Measurements from ENCODE around the gene IFIT3. TPM values are rescaled to one million over a fixed set of nuclear protein-coding genes. Genes with fewer than 3 reads are reported as not detected.

The IFIT3 gene
- total RNA-seq, 2 donors from 2014 or later: 2.3 to 3.9 TPM

DNA sequence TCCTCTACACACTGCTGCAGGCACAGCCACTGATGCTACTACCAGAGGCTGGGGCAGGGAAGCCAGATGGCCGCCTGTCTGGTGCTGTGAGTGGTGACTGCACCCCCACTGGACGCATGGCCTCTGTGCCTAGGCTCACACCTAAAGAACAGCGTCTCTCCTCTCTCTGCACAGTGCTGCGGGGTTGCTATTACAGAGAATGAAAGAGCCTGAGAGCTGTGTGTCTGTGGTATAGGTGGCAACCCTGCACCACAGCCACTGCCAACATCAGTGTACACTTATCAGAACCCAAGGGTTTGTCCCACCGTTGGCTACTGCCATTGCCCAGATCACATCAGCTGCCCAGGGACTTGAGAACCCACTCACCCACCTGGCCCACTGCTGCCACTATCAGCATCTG lies 30.0 kb upstream of the IFIT3 start:
- DNase-seq (no peak), ATAC-seq (no peak)
- WGBS, 2 donors: 78 to 95% methylated on average over 1 to 5 of the region's 5 CpGs
- H3K9me3 ChIP-seq: no peaks in the 10 kb centered on the region
- intact Hi-C loops (cut with DNase I): no loop called here
- no peak overlapping the region for H3K4me3 ChIP-seq
- TF ChIP-seq, protein P1, sequence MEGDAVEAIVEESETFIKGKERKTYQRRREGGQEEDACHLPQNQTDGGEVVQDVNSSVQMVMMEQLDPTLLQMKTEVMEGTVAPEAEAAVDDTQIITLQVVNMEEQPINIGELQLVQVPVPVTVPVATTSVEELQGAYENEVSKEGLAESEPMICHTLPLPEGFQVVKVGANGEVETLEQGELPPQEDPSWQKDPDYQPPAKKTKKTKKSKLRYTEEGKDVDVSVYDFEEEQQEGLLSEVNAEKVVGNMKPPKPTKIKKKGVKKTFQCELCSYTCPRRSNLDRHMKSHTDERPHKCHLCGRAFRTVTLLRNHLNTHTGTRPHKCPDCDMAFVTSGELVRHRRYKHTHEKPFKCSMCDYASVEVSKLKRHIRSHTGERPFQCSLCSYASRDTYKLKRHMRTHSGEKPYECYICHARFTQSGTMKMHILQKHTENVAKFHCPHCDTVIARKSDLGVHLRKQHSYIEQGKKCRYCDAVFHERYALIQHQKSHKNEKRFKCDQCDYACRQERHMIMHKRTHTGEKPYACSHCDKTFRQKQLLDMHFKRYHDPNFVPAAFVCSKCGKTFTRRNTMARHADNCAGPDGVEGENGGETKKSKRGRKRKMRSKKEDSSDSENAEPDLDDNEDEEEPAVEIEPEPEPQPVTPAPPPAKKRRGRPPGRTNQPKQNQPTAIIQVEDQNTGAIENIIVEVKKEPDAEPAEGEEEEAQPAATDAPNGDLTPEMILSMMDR (IDR thresholded peaks at IDR 0.05): no peak
- TF ChIP-seq POLR2A (IDR thresholded peaks at IDR 0.05): no peak
- peaks cover 14% of the 10 kb centered on the region for H3K4me1 ChIP-seq
- H3K27ac ChIP-seq: no peak overlapping the region
- H3K27me3 ChIP-seq: no peaks in the 10 kb centered on the region
- H3K36me3 ChIP-seq (replicated peaks in 1 of 2; ENCODE audit: insufficient read depth in 1 of 2, low read depth in 2 of 2): no peaks in the 10 kb centered on the region

DNA sequence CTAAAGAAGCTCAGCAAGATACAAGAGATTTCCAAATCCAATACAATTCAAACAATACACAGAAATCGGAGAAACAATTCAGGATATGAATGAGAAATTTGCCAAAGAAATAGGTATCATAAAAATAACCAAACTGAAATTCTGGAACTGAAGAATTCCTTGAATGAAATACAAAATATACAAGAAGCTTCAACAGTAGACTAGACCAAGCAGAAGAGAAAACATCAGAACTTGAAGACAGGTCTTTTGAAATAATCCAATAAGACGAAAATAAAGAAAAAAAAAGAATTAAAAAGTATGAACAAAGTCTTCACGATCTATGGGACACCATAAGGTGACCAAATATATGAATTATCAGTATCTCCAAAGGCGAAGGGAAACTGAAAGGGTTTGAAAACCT lies 28.8 kb upstream of the IFIT3 start:
- DNase-seq (no peak), ATAC-seq (no peak)
- TF ChIP-seq POLR2A (IDR thresholded peaks at IDR 0.05): no peak
- H3K4me1 ChIP-seq: peaks cover 24% of the 10 kb centered on the region
- no peaks in the 10 kb centered on the region for H3K36me3 ChIP-seq (replicated peaks in 1 of 2; ENCODE audit: insufficient read depth in 1 of 2, low read depth in 2 of 2)
- no peak overlapping the region for H3K4me3 ChIP-seq
- H3K27ac ChIP-seq: no peak overlapping the region
- intact Hi-C loops (cut with DNase I): no loop called here
- 77 to 81% methylated on average over 4 of the region's 4 CpGs for WGBS, 2 donors
- no peaks in the 10 kb centered on the region for H3K27me3 ChIP-seq
- H3K9me3 ChIP-seq: no peaks in the 10 kb centered on the region

DNA sequence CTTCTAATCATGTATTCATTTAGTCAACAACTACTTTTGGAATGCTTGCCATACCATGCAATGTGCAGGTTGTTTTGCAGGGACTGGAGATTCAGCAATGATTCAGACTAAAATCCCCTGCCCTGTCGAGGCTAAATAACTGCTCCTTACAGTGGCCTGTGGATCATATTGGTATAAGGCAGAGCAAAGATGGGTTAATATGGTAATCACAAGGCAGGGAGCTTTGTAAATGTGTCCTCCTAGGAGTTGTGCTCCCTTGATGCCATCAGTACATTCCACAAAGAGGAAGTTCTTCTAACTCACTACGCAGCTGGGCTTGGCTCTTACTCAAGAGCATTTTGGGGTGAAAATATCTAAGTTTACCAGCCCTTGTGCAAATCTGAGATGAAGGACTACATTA lies 26.6 kb upstream of the IFIT3 start:
- Histone ChIP-seq H3K27ac (peak overlapping the region; percentile 56 to 90 (median 80)), H3K4me3 (no peak overlapping the region), H3K27me3 (no peaks in the 10 kb centered on the region), H3K9me3 (no peaks in the 10 kb centered on the region), H3K4me1 (peaks cover 26% of the 10 kb centered on the region), H3K36me3 (replicated peaks in 1 of 2; ENCODE audit: insufficient read depth in 1 of 2, low read depth in 2 of 2) (no peaks in the 10 kb centered on the region)
- intact Hi-C loops (cut with DNase I): no loop called here
- WGBS, 2 donors: 13 to 19% methylated on average over 2 of the region's 2 CpGs
- ATAC-seq (peak; percentile 59), DNase-seq (peak in 1 of 4 donors; percentile 52)
- TF ChIP-seq, protein P1 (IDR thresholded peaks at IDR 0.05): no peak
- no peak for TF ChIP-seq POLR2A (IDR thresholded peaks at IDR 0.05)

DNA sequence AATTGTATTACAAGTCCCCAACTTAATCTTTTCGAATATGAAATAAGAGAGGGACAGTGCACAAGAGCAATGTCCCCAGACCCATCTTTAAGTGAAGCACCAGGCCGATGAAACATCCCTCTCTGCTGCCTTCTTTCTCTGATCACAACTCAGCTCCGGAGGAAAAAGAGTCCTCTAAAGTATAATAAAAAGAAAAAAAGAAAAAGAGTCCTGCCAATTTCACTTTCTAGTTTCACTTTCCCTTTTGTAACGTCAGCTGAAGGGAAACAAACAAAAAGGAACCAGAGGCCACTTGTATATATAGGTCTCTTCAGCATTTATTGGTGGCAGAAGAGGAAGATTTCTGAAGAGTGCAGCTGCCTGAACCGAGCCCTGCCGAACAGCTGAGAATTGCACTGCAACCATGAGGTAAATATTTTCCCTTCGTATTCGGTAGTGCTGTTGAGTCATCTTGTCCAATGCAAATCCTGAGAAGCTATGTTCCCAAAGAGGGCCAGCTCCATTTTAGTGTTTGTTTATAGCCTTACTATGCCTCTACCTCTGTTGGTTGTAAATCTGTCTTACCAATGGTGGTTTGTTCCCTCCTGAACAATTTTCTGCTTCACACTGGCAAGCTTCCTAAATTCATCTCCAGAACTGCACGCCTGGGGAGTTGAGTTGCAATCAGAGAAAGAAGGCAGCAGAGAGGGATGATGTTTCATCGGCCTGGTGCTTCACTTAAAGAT lies 25.9 kb upstream of the IFIT3 start, which contains the start of gene IFIT2:
Gene IFIT2, plus strand, starts transcription at position 326 of the 725 bp plus-strand sequence. Its CDS starts 78 bp downstream, at position 404.
- Histone ChIP-seq H3K36me3 (replicated peaks in 1 of 2; ENCODE audit: insufficient read depth in 1 of 2, low read depth in 2 of 2) (no peaks in the 10 kb centered on the region), H3K4me1 (peaks cover 26% of the 10 kb centered on the region), H3K4me3 (peak within 1 kb of the TSS in 1 of 2 donors; percentile 17), H3K27ac (peak within 1 kb of the TSS; percentile 76 to 90 (median 80)), H3K27me3 (no peaks in the 10 kb centered on the region), H3K9me3 (no peaks in the 10 kb centered on the region)
- DNase-seq (peak; percentile 30 to 58 (median 50)), ATAC-seq (peak; percentile 79)
- intact Hi-C loops (cut with DNase I): no loop called here
- TF ChIP-seq POLR2A (IDR thresholded peaks at IDR 0.05): peak in 2 of 3 donors; percentile 60 to 65
- TF ChIP-seq, protein P1 (IDR thresholded peaks at IDR 0.05): no peak
- 1% methylated on average over 10 of the region's 10 CpGs for WGBS, 2 donors

DNA sequence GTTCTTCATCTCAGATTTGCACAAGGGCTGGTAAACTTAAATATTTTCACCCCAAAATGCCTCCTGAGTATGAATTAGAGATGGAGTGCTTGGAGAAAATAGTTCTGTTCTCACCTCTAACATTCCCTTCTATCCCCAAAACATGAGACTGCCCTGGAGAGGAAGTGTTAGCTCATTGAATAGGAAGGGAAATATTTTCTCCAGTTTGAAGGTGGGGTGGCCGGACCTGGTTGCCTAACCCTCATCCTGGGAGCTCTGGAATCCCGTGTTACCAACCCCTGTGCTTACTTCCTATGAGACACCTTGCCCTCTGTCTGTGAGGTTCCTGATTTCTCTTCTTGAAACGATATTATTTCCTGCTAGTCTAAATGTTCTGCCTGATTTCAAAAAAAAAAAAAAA lies 25.2 kb upstream of the IFIT3 start:
- no peak for DNase-seq
- H3K27ac ChIP-seq: peak overlapping the region; percentile 76 to 90 (median 80)
- no peak overlapping the region for H3K4me3 ChIP-seq
- intact Hi-C loops (cut with DNase I): no loop called here
- peak; percentile 31 for ATAC-seq
- WGBS, 2 donors: 24 to 43% methylated on average over 3 of the region's 3 CpGs
- H3K36me3 ChIP-seq (replicated peaks in 1 of 2; ENCODE audit: insufficient read depth in 1 of 2, low read depth in 2 of 2): no peaks in the 10 kb centered on the region
- no peaks in the 10 kb centered on the region for H3K9me3 ChIP-seq
- peak in 1 of 3 donors; percentile 5 for TF ChIP-seq POLR2A (IDR thresholded peaks at IDR 0.05)
- TF ChIP-seq, protein P1 (IDR thresholded peaks at IDR 0.05): no peak
- H3K27me3 ChIP-seq: no peaks in the 10 kb centered on the region
- peaks cover 26% of the 10 kb centered on the region for H3K4me1 ChIP-seq

Measured in body of pancreas (tissue), 4 donors.